SW480 (cell line): ENCODE measurements around the gene ACE.

Source experiments
- DNase-seq: peaks from one replicate; pipeline ENCODE4 v3.0.0-alpha.2; 2016; ENCODE audit warnings: low spot score

The ACE gene

DNA sequence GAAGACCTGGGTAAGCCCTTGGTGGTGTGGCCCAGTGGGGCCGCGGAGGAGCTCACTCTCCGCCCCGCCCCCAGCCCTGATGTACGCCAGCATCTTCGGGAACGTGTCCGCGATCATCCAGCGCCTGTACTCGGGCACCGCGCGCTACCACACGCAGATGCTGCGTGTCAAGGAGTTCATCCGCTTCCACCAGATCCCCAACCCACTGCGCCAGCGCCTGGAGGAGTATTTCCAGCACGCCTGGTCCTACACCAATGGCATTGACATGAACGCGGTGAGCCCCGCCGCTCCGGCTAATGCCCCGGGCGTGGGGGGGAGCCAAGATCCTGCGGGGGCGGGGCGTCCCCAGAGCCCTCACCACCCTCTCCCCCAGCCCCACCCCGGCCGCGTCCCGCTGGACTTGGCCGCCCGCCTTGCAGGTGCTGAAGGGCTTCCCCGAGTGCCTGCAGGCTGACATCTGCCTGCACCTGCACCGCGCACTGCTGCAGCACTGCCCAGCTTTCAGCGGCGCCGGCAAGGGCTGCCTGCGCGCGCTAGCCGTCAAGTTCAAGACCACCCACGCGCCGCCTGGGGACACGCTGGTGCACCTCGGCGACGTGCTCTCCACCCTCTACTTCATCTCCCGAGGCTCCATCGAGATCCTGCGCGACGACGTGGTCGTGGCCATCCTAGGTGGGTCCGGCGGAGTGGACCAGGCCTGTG is 61.3 kb downstream of the ACE start:
- DNase-seq = no peak

DNA sequence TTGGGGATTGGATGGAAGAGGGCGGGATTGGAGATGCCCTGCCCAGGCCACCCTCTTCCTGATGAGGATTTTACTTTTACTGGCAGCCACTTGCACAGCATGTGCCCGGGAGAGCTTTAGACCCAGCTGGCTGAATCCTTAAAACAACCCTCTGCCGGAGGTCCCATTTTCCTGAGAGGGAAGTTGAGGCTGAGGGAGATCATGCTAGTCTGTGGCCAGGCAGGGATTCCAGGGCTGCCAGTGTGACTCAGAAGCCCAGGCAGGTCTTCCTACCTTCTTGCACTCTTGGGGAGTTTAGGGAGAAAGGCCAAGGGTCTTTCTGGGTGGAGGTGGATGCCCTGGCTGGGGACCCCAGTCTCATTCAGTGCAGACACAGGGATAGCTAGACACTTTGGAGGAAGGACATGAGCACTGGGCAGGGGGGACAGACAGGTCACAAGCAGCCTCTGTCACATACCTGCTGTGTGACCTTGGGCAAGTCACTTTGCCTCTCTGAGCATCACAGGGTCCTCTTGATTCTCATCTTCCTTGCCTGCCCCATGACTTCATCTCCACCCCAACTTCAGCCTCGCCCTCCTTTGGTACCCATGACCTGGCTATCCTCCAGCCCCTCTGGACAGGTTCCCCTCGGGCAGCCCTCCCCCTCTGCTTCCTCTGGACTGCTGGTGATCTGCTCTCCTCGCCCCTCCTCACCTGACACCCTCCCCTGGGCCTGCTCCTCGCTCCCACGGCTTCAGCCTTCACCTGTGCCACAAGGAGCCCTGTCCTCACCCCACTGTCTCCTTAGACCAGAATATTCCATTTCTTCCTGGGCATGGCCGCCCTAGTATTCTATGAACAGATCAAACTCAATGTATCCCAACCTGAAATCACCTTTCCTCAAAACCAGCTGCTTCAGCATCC is 62.1 kb downstream of the ACE start:
- DNase-seq = no peak

DNA sequence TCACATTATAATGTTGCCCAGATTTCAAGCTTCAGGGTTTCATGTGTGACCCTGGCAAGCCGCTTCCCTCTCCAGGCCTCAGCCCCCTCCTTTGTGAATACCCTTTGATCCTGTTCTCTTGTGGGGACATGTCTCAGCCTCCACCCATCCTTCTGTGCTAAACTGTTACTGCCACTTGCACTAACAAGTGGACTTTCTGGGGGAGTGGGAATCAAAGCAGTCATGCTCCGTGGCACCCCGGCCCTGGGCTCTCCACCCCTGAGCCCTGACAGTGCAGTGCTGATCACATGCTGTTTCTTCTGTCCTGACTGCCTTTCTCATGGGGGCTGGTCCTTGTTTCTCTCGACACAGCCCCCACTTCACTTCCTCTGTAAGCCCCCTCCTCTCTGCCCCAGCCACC is 63.7 kb downstream of the ACE start:
- DNase-seq = no peak

DNA sequence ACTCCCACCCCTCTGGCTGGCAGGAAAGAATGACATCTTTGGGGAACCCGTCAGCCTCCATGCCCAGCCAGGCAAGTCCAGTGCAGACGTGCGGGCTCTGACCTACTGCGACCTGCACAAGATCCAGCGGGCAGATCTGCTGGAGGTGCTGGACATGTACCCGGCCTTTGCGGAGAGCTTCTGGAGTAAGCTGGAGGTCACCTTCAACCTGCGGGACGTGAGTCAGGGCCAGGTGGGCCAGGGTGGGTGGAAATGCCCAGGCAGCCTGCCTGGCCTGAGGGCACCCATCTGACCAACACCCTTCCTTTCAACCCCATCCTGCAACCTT is 65.3 kb downstream of the ACE start:
- no peak for DNase-seq

DNA sequence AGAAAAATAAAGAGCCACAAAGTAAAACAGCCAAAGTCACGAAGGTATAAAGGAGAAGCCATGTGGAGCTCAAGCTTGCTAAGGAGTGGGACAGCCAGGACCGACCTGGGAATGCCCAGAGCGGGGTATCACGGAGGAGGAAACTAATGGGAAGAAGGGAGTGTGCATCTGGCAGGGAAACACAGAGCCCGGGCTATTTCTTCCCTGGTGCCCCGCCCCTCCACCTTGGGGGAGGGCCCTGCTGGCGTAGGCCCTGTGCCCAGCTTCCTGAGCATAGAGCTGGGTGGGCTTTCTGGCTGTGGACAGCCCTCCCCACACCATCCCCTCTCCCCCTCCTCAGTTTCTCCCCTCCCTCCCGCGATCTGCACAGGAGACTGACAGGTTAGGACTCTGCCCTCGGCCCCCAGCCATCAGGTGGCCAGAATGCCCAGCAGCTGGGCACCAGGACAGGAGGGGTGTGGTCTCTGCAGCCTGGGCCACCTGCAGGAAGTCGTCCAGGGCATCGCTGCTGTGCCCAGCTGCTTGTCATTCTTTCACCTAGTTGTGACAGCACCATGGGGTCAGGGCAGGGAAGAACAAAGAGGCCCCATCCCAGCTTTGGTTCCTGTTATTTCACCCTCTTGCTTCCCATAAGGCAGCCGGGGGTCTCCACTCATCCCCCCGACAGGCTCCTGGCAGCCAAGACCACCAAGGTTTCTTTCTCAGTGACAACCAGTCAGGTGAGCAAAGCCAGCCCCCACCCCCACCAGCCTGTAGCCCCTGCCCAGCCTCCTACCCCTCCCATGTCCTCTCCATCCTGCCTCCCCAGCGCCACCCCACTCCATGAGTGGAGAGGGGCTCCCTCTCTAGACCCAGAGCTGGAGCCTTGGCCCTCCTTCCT is 66.3 kb downstream of the ACE start:
- DNase-seq = peak; percentile 22

DNA sequence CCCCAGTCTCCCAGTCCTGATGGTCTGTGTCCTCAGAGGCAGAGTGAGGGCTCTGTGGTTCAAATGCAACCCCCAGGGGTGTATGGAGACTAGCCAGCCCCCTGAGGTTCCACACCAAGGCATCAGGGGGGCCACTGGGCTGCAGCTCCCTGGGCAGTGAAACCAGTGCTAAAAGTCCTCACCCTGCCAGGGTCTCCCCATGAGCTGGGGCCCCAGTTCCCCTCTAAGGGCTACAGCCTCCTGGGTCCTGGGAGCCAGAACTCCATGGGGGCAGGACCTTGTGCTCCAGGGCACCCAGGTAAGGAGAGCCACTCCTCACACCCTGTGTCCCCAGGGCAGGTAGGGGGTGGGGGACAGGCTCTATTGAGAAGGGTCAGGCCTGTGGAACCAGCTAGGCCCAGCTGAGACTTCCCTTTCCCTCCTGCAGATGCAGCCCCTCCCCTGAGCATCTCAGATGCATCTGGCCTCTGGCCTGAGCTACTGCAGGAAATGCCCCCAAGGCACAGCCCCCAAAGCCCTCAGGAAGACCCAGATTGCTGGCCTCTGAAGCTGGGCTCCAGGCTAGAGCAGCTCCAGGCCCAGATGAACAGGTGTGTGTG is 67.1 kb downstream of the ACE start:
- no peak for DNase-seq

DNA sequence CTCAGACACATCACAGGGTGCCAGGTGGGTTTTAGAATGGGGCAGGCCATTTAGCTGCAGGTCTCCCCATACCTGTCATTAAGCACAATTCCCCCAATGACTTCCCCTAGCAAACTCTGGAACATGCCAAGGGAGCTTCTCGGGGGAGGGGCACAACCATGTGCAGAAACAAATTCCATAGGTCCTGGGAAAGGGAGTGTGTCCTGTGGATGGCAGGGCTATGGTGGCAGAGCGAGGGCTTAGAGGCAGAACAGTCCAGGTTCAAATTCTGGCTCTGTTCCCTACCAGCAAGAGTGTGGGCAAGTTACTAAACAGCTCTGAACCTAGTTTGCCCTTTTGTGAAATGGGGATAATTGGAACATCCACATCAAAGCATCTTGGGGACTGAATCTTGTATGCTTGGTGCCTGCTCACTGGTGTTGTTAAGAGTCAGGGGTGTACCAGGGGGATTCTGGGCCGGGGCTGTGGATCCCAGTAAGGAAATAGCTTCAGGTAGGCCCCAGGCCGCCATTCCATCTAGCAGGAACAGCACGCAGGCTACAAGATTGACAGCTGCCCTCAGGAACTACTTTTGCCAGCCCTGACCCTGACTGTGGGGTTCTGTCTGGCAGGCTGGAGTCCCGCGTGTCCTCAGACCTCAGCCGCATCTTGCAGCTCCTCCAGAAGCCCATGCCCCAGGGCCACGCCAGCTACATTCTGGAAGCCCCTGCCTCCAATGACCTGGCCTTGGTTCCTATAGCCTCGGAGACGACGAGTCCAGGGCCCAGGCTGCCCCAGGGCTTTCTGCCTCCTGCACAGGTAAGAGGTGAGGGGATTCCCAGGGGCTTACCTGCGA is 67.8 kb downstream of the ACE start:
- DNase-seq = no peak

DNA sequence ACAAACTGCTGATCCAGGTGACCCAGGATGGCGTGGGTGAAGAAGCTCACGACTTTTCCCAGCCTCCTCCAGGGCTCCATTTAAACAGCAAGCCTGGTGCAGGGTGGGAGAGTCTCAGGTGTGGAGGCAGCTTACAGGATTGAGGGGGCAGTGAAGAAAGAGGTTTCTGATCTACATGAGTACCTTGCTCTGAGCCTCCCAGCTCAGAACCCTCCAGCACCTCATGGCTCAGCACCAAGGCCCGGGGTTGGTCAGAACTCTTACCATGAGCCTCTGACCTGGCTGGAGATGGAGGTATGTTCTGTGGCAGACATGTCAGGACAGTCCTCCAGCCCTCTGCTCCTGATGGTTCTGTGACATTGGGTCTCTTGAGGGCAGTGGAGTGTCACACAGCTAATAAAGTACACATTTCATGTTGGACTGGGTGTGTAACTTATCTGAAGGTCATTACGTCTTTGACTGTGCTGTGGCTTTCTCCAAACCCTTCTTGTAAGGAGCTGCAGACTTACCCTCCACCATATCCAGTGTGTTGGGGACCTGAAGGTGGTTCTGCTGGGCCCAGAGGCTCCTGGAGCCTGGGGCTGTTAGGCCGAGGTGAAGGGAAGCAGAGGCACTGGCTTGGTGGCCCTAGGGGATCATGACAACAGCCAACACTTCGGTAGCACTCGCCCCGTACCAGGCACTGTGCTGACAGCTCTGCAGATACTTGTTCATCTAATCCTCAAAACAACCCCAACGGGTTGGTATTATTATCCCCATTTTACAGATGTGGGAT is 69.6 kb downstream of the ACE start:
- no peak for DNase-seq

DNA sequence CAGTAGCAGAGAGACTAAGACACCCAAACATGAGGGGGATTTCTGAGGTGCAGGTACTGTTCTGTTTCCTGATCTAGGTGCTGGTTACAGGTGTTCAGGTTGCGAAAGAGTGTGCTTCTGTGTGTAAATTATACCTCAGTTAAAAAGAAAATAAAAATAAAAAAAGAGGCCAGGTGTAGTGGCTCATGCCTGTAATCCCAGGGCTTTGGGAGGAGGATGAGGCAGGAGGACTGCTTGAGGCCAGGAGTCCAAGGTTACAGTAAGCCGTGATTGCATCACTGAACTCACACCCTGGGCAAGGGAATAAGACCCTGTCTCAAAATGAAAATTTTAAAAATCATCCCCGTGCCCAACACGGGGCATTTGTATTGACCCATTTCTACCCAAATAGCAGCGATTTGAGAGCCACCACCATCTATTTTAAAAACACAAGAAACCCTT is 70.2 kb downstream of the ACE start:
- no peak for DNase-seq
